RKO (cell line): ENCODE data around the gene TTC39B.
"Not testable (repeated sequence)": the region's sequence is repeated elsewhere in the genome, so short reads cannot be mapped to it uniquely, and the experiment has no call there.

Experiments
- DNase-seq: peaks from one replicate; pipeline ENCODE4 v3.0.0-alpha.2; 2016; ENCODE audit warnings: low spot score

Gene TTC39B

DNA sequence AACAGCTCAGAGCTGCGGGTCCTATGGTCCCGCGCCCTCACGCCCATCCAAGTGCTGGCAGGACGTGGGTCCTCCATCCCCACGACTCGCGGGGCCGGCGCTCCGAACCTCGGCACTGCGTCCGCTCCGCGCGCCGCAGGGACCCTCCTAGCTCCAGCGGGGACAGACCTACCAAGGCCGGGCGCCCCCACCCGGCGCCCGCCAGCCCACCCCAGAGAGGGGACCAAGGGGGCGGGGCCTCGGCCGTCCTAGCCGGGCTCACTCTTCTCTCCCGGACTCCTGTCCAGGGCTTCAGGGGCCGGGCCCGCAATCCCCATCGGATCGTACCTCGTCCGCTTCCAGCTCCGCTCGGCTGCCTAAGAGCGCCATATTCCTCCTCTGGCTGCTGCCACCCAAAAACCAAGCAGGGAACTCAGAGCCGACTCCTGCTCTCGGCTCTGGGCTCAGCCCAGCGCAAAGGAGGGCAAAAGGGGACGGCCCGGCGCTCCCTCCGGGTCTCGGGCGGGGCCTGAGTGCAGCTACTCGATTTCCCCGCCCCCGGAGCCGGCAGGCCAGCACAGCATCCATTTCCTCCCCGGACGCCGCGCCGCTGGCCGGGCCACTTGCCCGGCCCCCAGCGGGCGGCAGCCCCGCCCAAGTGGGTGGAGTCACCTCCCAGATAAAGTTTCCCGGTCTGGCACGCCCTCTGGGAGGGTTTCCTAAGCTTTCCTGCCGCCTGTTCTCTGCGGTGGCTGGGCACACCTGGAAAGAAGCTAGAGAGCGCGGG, at the start of gene TTC39B:
TTC39B (minus strand) TSS at position 460 of the 766 bp plus-strand sequence; CDS start at position 369, 91 bp downstream.
- DNase-seq, result peak; percentile 92

- no peak for DNase-seq
These were observed 48.7 kb upstream of the TTC39B start for GRCh38 chr9:15355669-15356068.

GRCh38 chr9:15354713-15355112, 47.7 kb upstream of the TTC39B start:
- no peak for DNase-seq

DNA sequence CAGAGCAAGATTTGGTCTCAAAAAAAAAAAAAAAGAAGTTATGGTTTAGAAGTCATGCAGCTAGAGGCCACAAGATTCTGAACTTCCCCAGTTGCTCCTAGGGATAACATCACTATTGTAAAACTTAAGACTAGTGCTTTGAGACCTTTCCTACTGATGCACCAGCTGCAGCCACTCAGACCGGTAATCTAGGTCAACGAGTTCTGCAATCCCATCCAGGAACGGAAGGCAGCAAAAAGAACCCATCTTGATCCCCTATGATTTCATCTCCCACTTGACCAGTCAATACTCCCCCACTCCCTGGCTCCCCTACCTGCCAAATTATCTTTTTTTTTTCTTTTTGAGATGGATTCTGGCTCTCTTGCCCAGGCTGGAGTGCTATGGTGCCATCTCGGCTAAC, 46.9 kb upstream of the TTC39B start:
- no peak for DNase-seq

GRCh38 chr9:15352306-15352705, 45.3 kb upstream of the TTC39B start:
- DNase-seq, result no peak

GRCh38 chr9:15349892-15350761, 43.1 kb upstream of the TTC39B start:
- DNase-seq, result peak; percentile 66

- DNase-seq, result no peak
These were observed 39.8 kb upstream of the TTC39B start for GRCh38 chr9:15346837-15347236.

GRCh38 chr9:15344191-15344590, 37.2 kb upstream of the TTC39B start:
- no peak for DNase-seq

- DNase-seq, result no peak
These were observed 26.4 kb upstream of the TTC39B start for GRCh38 chr9:15333376-15333881.

DNA sequence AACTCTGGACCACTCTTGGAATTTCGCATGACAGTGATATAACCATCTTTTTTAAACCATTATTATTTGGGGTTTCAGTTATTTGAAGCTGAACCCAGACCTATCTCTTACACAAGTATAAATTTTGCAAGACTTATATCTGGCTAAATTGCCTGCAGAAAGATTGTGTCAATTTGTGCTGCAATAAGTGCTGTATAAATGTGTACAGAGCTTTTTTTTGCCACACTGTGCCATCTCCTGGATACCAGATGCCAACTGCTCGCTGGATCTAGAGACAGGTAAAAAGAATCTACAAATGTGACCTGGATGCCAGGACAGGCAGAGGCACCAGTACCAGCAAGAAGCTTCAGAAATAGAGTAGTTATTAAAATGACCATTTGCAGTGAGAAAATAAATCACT, 25.9 kb upstream of the TTC39B start:
- no peak for DNase-seq

DNA sequence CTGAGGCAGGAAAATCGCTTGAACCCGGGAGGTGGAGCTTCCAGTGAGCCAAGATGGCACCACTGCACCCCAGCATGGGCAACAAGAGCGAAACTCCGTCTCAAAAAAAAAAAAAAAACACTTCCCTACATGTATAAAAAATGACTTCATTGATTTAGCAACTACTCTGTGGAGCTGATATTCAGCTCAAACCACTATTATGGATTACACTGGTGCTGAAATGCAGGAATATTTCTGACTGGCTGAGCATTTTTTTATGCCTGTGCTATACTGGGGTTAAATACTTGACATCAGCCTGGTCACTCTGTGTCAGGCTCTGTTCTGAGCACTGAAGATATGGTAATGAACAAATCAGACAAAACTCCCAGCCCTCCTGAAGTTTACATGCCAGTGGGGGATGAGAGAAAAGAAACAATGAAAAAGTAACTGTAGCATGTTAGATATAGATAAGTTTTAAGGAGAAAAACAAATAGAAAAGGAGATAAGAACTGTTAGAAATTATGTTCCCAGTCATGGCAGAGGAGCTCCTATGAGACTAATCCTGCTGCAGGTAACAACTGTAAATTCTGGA, 22.6 kb upstream of the TTC39B start:
- no peak for DNase-seq

GRCh38 chr9:15328946-15329345, 21.9 kb upstream of the TTC39B start:
- DNase-seq, result no peak

DNA sequence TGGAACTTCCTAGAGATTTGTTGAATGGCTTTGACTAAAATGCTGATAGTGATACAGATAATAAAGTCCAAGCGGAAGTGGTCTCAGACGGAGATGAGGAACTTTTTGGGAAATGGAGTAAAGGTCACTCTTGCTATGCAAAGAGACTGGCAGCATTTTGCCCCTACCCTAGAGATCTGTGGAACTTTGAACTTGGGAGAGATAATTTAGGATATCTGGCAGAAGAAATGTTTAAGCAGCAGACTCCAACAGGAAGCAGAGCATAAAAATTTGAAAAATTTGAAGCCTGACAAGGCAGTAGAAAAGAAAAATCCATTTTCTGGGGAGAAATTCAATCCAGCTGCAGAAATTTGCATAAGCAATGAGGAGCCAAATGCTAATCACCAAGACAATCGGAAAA, 15.7 kb upstream of the TTC39B start:
- not testable (repeated sequence) for DNase-seq

GRCh38 chr9:15319661-15320060, 12.6 kb upstream of the TTC39B start:
- not testable (repeated sequence) for DNase-seq

DNA sequence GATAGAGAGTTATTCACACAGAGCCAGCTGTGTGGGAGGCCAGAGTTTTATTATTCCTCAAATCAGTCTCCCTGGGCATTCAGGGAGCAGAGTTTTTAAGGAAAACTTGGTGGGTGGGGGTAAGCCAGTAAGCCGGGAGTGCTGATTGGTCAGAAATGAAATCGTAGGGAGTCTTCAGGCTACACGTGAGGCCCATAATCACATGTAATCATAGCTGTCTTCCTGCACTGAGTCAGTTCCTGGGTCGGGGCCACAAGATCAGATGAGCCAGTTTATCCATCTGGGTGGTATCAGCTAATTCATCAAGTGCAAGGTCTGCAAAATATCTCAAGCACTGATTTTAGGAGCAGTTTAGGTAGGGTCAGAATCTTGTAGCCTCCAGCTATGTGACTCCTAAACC, 10.8 kb upstream of the TTC39B start:
- peak; percentile 36 for DNase-seq

- DNase-seq, result no peak
These were observed 4.6 kb upstream of the TTC39B start for GRCh38 chr9:15311607-15312006.

- DNase-seq, result peak; percentile 34
These were observed 3.3 kb upstream of the TTC39B start for GRCh38 chr9:15310107-15310850.

DNA sequence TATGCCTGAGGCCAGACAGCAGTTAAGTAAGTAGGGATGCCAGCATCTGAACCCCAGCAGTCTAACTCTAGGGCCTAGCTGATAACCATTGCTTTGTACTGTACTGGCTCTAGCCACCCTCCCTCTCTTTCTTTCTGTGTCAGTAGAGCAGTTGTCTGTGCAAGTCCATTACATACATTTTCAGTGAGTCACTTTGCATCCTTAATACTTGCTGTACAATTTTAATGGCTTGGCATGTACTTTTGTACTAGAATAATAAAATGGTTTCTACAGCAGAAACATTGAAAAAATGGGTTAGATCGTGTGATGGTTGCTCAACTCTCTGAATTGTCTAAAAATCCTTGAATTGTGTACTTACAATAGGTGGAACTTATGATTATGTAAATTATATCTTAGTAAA, 1.5 kb upstream of the TTC39B start:
- DNase-seq, result peak; percentile 43

DNA sequence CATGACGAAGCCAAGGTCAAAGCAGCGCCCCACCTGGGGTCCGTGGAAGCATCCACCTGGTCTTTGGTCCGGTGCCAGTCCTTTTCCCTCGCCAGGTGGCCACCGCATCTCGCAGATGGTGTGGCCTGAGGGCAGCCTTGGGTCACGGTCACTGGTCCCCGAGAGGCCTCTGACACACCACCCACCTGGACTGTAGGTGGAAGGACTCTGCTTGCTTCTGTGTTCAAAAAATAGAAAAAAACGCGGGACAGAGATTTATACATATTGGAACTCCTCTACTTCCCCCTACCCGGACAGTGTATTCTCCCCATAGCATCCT, 466 bp upstream of the TTC39B start:
- DNase-seq, result no peak

DNA sequence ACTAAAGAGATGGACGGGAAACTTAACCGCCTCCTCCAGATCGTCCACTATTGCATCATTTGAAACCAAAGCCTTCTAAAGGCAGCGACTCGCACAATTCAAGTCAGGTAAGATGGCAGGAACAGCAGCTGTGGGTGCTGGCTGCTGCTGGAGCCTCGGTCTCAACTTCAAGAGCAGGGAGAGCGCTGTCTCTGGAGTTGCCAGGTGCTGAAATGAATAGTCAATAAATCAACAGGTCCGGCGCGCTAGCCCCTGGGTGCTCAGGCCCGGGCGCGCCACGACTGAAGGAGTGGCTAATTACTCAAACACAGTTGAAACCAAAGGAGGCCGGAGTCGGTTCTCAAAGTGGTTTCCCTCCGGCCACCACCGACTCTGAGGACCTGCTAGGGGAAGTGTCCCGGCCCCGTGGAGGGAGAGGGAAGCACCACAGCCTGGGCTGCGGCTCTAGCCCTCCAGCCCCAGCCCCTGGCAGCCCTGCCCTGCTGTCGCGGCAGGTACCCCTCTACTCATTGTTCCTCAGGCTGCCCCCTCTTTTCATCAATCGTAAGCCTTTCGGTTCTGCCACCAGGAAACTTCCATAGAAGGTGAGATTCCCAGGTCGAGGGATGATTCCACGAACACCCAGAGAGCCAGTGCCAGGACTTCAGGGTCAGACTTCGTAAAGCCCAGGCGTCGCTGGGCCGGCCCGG, 804 bp downstream of the TTC39B start:
- no peak for DNase-seq

GRCh38 chr9:15305470-15305869, 1.5 kb downstream of the TTC39B start:
- no peak for DNase-seq

GRCh38 chr9:15304632-15305031, 2.4 kb downstream of the TTC39B start:
- DNase-seq, result no peak
